PFSK-1 (cell line): Measurements from ENCODE around the gene ARHGEF18.

Experiments
- FOXP2 ChIP-seq: optimal IDR thresholded peaks from 2 replicates; pipeline ENCODE3; 2011; ENCODE audit warnings: borderline replicate concordance, control low read depth, inconsistent platforms; ENCODE audit not compliant: insufficient read depth; ENCODE audit errors: extremely low read length, extremely low read depth
- POLR2AphosphoS5 ChIP-seq: IDR thresholded peaks from 2 replicates; pipeline ENCODE4 v1.6.1; 2012; ENCODE audit warnings: low read depth, mild to moderate bottlenecking, control low read depth, low read length, moderate library complexity
- REST ChIP-seq, 2 experiments: IDR thresholded peaks; 2 replicates each; pipeline versions ENCODE4 v1.6.1 to v1.8.0; 2011 to 2012; ENCODE audit warnings: low read depth in 2 of 2, low read length in 2 of 2, control low read depth in 1 of 2, inconsistent platforms in 1 of 2, mild to moderate bottlenecking in 1 of 2, moderate library complexity in 1 of 2; ENCODE audit not compliant: insufficient read depth in 1 of 2
- SIN3A ChIP-seq: IDR thresholded peaks from 2 replicates; pipeline ENCODE4 v1.6.1; 2012; ENCODE audit warnings: mild to moderate bottlenecking, low read length, moderate library complexity, borderline replicate concordance; ENCODE audit not compliant: insufficient read depth
- TAF1 ChIP-seq: IDR thresholded peaks from 2 replicates; pipeline ENCODE4 v1.6.1; 2012; ENCODE audit warnings: low read length, control low read depth, borderline replicate concordance; ENCODE audit not compliant: insufficient read depth

ARHGEF18 gene

GRCh38 chr19:7327802-7328201 lies 20.9 kb upstream of the ARHGEF18 start:
- TF ChIP-seq TAF1 (no peak), REST (IDR thresholded peaks at IDR 0.05; ENCODE audit: insufficient read depth in 1 of 2, low read depth in 2 of 2, low read length in 2 of 2) (no peak), SIN3A (no peak), FOXP2 (no peak), POLR2AphosphoS5 (no peak)

GRCh38 chr19:7328647-7329046 lies 20.1 kb upstream of the ARHGEF18 start:
- TF ChIP-seq FOXP2 (no peak), POLR2AphosphoS5 (no peak), TAF1 (no peak), REST (IDR thresholded peaks at IDR 0.05; ENCODE audit: insufficient read depth in 1 of 2, low read depth in 2 of 2, low read length in 2 of 2) (no peak), SIN3A (no peak)

- TF ChIP-seq REST (IDR thresholded peaks at IDR 0.05; ENCODE audit: insufficient read depth in 1 of 2, low read depth in 2 of 2, low read length in 2 of 2) (no peak), FOXP2 (no peak), TAF1 (no peak), POLR2AphosphoS5 (no peak), SIN3A (no peak)
Observed at GRCh38 chr19:7331446-7331845, 17.3 kb upstream of the ARHGEF18 start.

GRCh38 chr19:7333198-7334118 lies 15.3 kb upstream of the ARHGEF18 start:
- no peak for TF ChIP-seq TAF1
- TF ChIP-seq SIN3A = no peak
- no peak for TF ChIP-seq REST (IDR thresholded peaks at IDR 0.05; ENCODE audit: insufficient read depth in 1 of 2, low read depth in 2 of 2, low read length in 2 of 2)
- TF ChIP-seq FOXP2 = no peak
